Thoracic aorta (tissue), 2 donors: ENCODE results near the gene POLH. TPM values are rescaled to one million over a fixed set of nuclear protein-coding genes. Genes with fewer than 3 reads are reported as not detected.
"Not testable (repeated sequence)": the region's sequence is repeated elsewhere in the genome, so short reads cannot be mapped to it uniquely, and the experiment has no call there.

ENCODE experiments used
- ATAC-seq: fragments of 150-250 bp; one replicate; pipeline ENCODE4 v1.8.0; 2017; ENCODE audit warnings: low read depth; ENCODE audit not compliant: insufficient number of reproducible peaks, low FRiP score
- DNase-seq: peaks from one replicate; pipeline ENCODE4 v3.0.0-alpha.2; 2020; ENCODE audit warnings: low spot score
- H3K27ac ChIP-seq, 2 donors: fragments of 200-600 bp; sonication (generic); 1 replicate in 1 of 2; 2 replicates in 1 of 2; pipeline ENCODE4 v1.5.1; 2016; ENCODE audit warnings: mild to moderate bottlenecking in 2 of 2, moderate library complexity in 2 of 2
- H3K27me3 ChIP-seq: fragments of 200-600 bp; sonication (generic); replicated peaks from 2 replicates; pipeline ENCODE4 v1.6.0; 2016; ENCODE audit warnings: mild to moderate bottlenecking; ENCODE audit not compliant: insufficient read depth
- H3K36me3 ChIP-seq: fragments of 200-600 bp; sonication (generic); one replicate; pipeline ENCODE4 v1.5.1; 2016
- H3K4me1 ChIP-seq, 2 donors: fragments of 200-600 bp; sonication (generic); 1 replicate in 1 of 2; 2 replicates in 1 of 2; pipeline versions ENCODE4 v1.5.1 to v1.6.0; 2016; ENCODE audit warnings: low read depth in 2 of 2, mild to moderate bottlenecking in 1 of 2; ENCODE audit not compliant: control insufficient read depth in 1 of 2
- H3K4me3 ChIP-seq: fragments of 200-600 bp; sonication (generic); 2 replicates; pipeline ENCODE4 v1.5.1; 2016; ENCODE audit warnings: mild to moderate bottlenecking
- H3K9me3 ChIP-seq: fragments of 200-600 bp; sonication (generic); 2 replicates; pipeline ENCODE4 v1.5.1; 2016
- CTCF ChIP-seq: fragments of 200-600 bp; sonication (generic); IDR thresholded peaks from one replicate; pipeline ENCODE4 v1.5.1; 2019; ENCODE audit warnings: antibody characterized with exemption
- total RNA-seq, 2 donors: library from RNA; depleted of rRNA; stranded (reverse); fragments of >200 nt; gene quantifications; one replicate each; pipeline versions ENCODE4 v1.1.0 to v1.2.3, GENCODE V29; 2016

POLH gene
- total RNA-seq, 2 donors from 2014 or later, result 9.0 to 11.9 TPM

GRCh38 chr6:43544461-43544860 is 31.5 kb upstream of the POLH start:
- Histone ChIP-seq H3K27ac (no peak overlapping the region), H3K4me1 (no peaks in the 10 kb centered on the region), H3K27me3 (no peaks in the 10 kb centered on the region), H3K4me3 (no peak overlapping the region), H3K36me3 (peaks cover 35% of the 10 kb centered on the region), H3K9me3 (no peaks in the 10 kb centered on the region)
- ATAC-seq (no peak), DNase-seq (no peak)
- no peak for TF ChIP-seq CTCF

GRCh38 chr6:43547222-43547621 is 28.8 kb upstream of the POLH start:
- DNase-seq, result no peak
- Histone ChIP-seq H3K27ac (no peak overlapping the region), H3K36me3 (peaks cover 34% of the 10 kb centered on the region), H3K4me3 (no peak overlapping the region), H3K4me1 (no peaks in the 10 kb centered on the region), H3K27me3 (no peaks in the 10 kb centered on the region), H3K9me3 (no peaks in the 10 kb centered on the region)
- TF ChIP-seq CTCF, result no peak
- ATAC-seq, result no peak

GRCh38 chr6:43557620-43558019 is 18.4 kb upstream of the POLH start:
- H3K27me3 ChIP-seq, H3K4me3 ChIP-seq, ATAC-seq, H3K9me3 ChIP-seq, DNase-seq, H3K4me1 ChIP-seq, H3K27ac ChIP-seq: not testable (repeated sequence)
- H3K36me3 ChIP-seq, result peaks cover 61% of the 10 kb centered on the region

DNA sequence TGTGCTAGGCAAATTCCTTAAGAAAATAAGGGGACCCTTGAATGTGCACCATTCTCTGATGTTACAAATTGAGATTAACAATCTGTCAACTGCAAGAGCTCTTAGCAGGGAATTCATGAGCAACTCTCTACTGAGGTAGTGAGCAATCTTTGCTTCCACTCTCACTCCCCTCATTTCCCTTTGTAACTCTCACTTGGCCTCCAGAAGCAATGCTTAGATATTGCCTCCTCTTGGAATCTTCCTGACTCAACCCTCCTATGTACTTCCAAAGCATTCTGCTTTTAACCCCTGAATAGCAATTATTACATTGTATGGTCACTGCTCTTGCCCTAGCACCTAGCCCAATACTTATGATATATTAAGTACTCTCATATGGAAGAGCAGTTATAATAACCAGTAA is 16.7 kb upstream of the POLH start:
- Histone ChIP-seq H3K9me3 (no peaks in the 10 kb centered on the region), H3K27ac (no peak overlapping the region), H3K4me3 (no peak overlapping the region), H3K4me1 (no peaks in the 10 kb centered on the region), H3K27me3 (no peaks in the 10 kb centered on the region), H3K36me3 (peaks cover 69% of the 10 kb centered on the region)
- DNase-seq, result no peak
- no peak for TF ChIP-seq CTCF
- ATAC-seq, result no peak

DNA sequence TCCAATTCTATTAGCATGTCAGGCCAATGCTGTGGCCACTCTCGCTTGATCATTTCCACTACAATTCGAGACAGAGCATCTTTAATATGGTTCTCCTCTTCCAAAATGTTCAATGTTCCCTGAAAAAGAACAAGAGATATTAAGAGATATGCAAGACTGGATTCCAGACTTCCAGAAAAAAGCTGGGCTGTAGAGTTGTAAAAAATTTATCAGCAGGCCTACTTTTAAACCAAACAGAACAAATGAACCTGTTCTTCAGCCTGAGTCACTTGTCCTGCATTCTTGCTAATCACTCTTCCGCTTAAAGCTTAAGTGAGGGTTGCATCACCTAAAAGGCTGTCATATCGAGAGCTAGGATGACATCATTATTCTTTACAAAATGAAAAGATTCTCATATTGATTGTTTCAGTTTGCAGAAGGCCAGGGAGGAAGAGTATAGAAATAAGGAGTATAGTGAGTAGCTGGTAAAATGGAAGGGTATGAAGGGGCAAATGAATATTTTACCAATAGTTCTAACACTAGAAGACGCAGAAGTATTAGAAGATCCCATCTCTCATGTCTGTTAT is 5.0 kb upstream of the POLH start:
- ATAC-seq (no peak), DNase-seq (no peak)
- H3K27ac ChIP-seq, result no peak overlapping the region
- peaks cover 28% of the 10 kb centered on the region for H3K36me3 ChIP-seq
- H3K9me3 ChIP-seq, result no peaks in the 10 kb centered on the region
- no peak overlapping the region for H3K4me3 ChIP-seq
- H3K27me3 ChIP-seq, result no peaks in the 10 kb centered on the region
- H3K4me1 ChIP-seq, result peaks cover 0 to 5% of the 10 kb centered on the region in 2 donors
- TF ChIP-seq CTCF, result no peak

DNA sequence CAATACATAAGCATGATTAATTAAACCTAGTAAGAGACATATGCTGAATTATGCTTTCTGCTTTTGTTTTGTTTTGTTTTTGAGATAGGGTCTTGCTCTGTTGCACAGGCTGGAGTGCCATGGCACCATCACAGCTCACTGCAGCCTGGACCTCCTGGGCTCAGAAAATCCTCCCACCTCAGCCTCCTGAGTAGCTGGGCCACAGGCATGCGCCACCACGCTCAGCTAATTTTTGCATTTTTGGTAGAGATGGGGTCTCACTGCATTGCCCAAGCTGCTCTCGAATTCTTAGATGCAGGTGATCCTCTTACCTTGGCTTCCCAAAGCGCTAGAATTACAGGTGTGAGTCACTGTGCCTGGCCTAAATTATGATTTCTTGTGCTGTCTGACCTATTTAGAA is 4.0 kb upstream of the POLH start:
- DNase-seq, result no peak
- peaks cover 23% of the 10 kb centered on the region for H3K36me3 ChIP-seq
- H3K4me1 ChIP-seq, result peaks cover 4 to 11% of the 10 kb centered on the region in 2 donors
- H3K9me3 ChIP-seq, result no peaks in the 10 kb centered on the region
- H3K27ac ChIP-seq, result no peak overlapping the region
- TF ChIP-seq CTCF, result no peak
- no peak for ATAC-seq
- no peaks in the 10 kb centered on the region for H3K27me3 ChIP-seq
- H3K4me3 ChIP-seq, result no peak overlapping the region
